IPS-15b (cell line): ENCODE results near the gene SPOCK1.

ENCODE experiments used
- H3K27me3 ChIP-seq: one replicate; pipeline ENCODE4 v1.6.1; 2013; ENCODE audit warnings: low read length; ENCODE audit not compliant: control insufficient read depth, insufficient read depth
- H3K36me3 ChIP-seq: one replicate; pipeline ENCODE4 v1.6.1; 2013; ENCODE audit warnings: low read length; ENCODE audit not compliant: control insufficient read depth, insufficient read depth
- H3K4me1 ChIP-seq: one replicate; pipeline ENCODE4 v1.6.1; 2013; ENCODE audit warnings: mild to moderate bottlenecking, low read length; ENCODE audit not compliant: control insufficient read depth, insufficient read depth
- H3K4me3 ChIP-seq: one replicate; pipeline ENCODE4 v1.5.1; 2013; ENCODE audit warnings: low read depth, low read length
- H3K9ac ChIP-seq: one replicate; pipeline ENCODE4 v1.6.1; 2013; ENCODE audit warnings: low read depth, mild to moderate bottlenecking, low read length
- H3K9me3 ChIP-seq: one replicate; pipeline ENCODE4 v1.6.1; 2013; ENCODE audit warnings: mild to moderate bottlenecking, low read length; ENCODE audit not compliant: control insufficient read depth, insufficient read depth

SPOCK1 gene

DNA sequence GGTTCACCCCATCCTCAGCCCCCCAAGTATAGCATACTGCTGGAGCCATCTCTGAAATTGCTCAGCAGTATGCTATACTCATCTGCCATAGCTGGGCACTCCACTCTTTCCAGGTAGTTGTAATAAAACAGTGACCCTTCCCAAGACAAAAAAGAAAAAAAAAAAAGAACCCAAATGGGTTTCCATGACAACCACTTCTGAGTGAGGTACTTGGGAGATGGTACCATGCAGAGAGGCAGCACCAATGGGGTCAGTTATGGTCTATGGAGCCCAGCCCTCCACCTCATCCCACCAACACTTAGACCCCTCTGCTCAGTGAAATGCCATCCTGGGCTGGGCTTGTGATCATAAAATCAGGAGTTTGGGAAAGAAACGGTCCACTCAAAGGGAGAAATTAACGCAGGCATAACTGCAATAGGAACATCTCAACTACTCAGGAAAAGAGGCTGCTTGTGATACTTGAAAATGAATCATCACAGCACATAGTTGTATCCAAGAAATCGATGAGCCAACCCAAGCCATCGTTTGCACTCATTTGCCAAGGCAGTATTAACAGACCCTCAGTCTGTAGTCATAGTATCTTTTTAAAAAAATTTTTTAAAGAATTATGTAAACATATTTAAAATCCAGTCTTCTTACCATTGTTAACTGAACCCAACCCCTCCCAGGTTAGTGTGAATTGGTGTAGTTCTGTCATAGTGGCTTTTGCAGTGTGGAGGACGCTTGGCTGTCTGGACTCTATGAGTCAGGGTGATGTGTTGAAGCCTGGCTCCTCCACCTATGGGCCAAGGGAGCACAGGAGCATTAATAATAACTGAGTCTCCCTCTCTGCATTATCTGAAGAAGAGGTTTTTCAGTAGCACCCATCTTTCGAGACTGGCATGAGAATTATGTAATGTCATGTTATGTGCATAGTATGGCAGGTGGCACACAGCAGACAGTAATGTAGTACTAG lies 402.7 kb downstream of the SPOCK1 start:
- no peak overlapping the region for H3K4me3 ChIP-seq
- H3K9ac ChIP-seq = no peak overlapping the region
- H3K36me3 ChIP-seq = no peaks in the 10 kb centered on the region
- H3K27me3 ChIP-seq = no peaks in the 10 kb centered on the region
- H3K4me1 ChIP-seq = peaks cover 5% of the 10 kb centered on the region
- H3K9me3 ChIP-seq = no peaks in the 10 kb centered on the region

GRCh38 chr5:137095597-137095996 lies 403.5 kb downstream of the SPOCK1 start:
- Histone ChIP-seq H3K27me3 (no peaks in the 10 kb centered on the region), H3K4me1 (peaks cover 12% of the 10 kb centered on the region), H3K36me3 (no peaks in the 10 kb centered on the region), H3K4me3 (no peak overlapping the region), H3K9me3 (no peaks in the 10 kb centered on the region), H3K9ac (no peak overlapping the region)

DNA sequence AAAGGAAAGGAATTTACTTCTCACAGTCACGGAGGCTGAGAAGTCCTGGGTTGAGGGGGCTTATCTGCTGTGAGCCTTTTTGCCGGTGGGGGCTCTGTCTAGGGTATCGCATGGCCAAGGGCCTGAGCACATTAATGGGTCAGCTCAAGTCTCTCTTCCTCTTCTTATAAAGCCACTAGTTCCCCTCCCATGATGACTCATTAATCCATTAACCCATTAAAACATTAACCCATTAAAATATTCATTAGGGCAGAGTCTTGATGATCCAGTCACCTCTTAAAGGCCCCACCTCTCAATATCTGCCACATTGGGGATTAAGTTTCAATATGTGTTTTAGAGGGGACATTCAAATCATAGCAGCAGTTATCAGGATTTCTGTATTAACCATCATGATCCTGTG lies 406.3 kb downstream of the SPOCK1 start:
- H3K4me1 ChIP-seq = peaks cover 18% of the 10 kb centered on the region
- no peaks in the 10 kb centered on the region for H3K36me3 ChIP-seq
- no peaks in the 10 kb centered on the region for H3K9me3 ChIP-seq
- H3K27me3 ChIP-seq = no peaks in the 10 kb centered on the region
- no peak overlapping the region for H3K9ac ChIP-seq
- no peak overlapping the region for H3K4me3 ChIP-seq

DNA sequence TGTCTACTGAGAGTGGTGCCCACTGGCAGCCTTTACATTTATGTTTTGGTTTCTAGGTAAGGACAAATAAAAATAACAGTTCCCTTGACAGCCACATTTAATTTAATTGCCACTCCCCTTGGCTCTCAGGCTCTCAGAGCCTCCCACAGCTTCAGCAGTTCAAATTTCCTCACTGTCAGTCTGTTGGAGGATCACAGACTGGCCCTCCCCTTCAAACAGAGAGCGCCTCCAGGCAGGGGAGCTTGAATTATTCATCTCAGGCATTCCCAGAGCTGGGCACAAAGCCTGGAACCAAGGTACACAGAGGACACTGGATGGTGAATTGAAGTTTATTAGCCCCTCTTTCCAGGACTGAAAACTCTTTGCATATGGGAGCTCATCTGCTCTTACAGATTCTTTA lies 407.7 kb downstream of the SPOCK1 start:
- Histone ChIP-seq H3K4me3 (no peak overlapping the region), H3K9me3 (no peaks in the 10 kb centered on the region), H3K4me1 (peaks cover 18% of the 10 kb centered on the region), H3K9ac (no peak overlapping the region), H3K36me3 (no peaks in the 10 kb centered on the region), H3K27me3 (no peaks in the 10 kb centered on the region)

GRCh38 chr5:137090721-137091120 lies 408.4 kb downstream of the SPOCK1 start:
- Histone ChIP-seq H3K36me3 (no peaks in the 10 kb centered on the region), H3K9ac (no peak overlapping the region), H3K4me1 (peaks cover 18% of the 10 kb centered on the region), H3K9me3 (no peaks in the 10 kb centered on the region), H3K27me3 (no peaks in the 10 kb centered on the region), H3K4me3 (no peak overlapping the region)

DNA sequence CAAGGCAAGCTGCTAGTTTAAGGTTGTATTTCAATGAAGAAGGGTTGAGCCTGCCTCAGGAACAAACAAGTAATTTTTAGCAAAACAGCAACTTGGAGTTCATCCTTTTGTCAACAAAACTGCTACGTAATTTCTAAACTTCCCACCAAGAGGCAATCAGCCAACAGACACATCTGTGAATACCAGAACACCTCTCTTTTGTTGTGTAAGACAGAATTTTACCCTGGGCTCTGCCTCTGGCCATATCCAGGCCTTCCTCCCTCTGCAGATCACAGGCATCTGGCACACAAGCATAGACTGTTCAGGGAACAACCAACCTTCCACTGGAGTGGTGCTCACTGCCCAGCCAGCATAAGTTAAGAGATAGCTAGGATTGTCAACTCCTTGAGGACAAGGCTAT lies 409.0 kb downstream of the SPOCK1 start:
- Histone ChIP-seq H3K4me3 (no peak overlapping the region), H3K27me3 (no peaks in the 10 kb centered on the region), H3K36me3 (no peaks in the 10 kb centered on the region), H3K9me3 (no peaks in the 10 kb centered on the region), H3K9ac (no peak overlapping the region), H3K4me1 (peaks cover 18% of the 10 kb centered on the region)

DNA sequence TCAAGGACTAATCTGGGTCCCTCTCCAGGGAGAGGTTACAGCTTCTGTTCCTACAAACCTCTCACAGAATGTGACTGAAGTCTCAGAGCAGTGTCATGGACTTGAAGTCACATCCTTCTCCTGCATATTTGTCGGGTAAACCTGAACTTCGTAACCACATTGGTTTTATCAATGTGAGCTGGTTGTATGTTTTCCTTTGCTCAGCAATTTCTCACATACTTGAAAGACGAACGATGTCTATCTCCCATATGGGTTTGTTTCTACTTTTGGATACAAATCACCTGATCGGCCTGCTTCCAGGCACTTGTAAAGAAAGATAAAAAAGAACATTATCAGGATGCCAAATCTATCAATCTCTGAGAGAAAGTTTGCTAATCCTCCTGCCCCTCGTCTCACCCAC lies 411.0 kb downstream of the SPOCK1 start:
- H3K9me3 ChIP-seq = no peaks in the 10 kb centered on the region
- no peaks in the 10 kb centered on the region for H3K36me3 ChIP-seq
- no peak overlapping the region for H3K9ac ChIP-seq
- H3K4me3 ChIP-seq = no peak overlapping the region
- no peaks in the 10 kb centered on the region for H3K27me3 ChIP-seq
- H3K4me1 ChIP-seq = peaks cover 18% of the 10 kb centered on the region

- no peaks in the 10 kb centered on the region for H3K36me3 ChIP-seq
- H3K9me3 ChIP-seq = no peaks in the 10 kb centered on the region
- H3K27me3 ChIP-seq = no peaks in the 10 kb centered on the region
- peaks cover 12% of the 10 kb centered on the region for H3K4me1 ChIP-seq
- H3K9ac ChIP-seq = no peak overlapping the region
- no peak overlapping the region for H3K4me3 ChIP-seq
These were observed 412.8 kb downstream of the SPOCK1 start for GRCh38 chr5:137086342-137086741.

GRCh38 chr5:137085206-137085605 lies 413.9 kb downstream of the SPOCK1 start:
- no peaks in the 10 kb centered on the region for H3K27me3 ChIP-seq
- no peaks in the 10 kb centered on the region for H3K36me3 ChIP-seq
- H3K9ac ChIP-seq = no peak overlapping the region
- H3K4me3 ChIP-seq = no peak overlapping the region
- H3K9me3 ChIP-seq = no peaks in the 10 kb centered on the region
- H3K4me1 ChIP-seq = peaks cover 2% of the 10 kb centered on the region

GRCh38 chr5:137084016-137084415 lies 415.1 kb downstream of the SPOCK1 start:
- H3K36me3 ChIP-seq = no peaks in the 10 kb centered on the region
- H3K4me3 ChIP-seq = no peak overlapping the region
- H3K4me1 ChIP-seq = no peaks in the 10 kb centered on the region
- H3K9ac ChIP-seq = no peak overlapping the region
- no peaks in the 10 kb centered on the region for H3K9me3 ChIP-seq
- no peaks in the 10 kb centered on the region for H3K27me3 ChIP-seq

- no peaks in the 10 kb centered on the region for H3K36me3 ChIP-seq
- H3K9ac ChIP-seq = no peak overlapping the region
- no peaks in the 10 kb centered on the region for H3K4me1 ChIP-seq
- H3K27me3 ChIP-seq = no peaks in the 10 kb centered on the region
- H3K4me3 ChIP-seq = no peak overlapping the region
- H3K9me3 ChIP-seq = no peaks in the 10 kb centered on the region
These were observed 416.2 kb downstream of the SPOCK1 start for GRCh38 chr5:137082951-137083350.

DNA sequence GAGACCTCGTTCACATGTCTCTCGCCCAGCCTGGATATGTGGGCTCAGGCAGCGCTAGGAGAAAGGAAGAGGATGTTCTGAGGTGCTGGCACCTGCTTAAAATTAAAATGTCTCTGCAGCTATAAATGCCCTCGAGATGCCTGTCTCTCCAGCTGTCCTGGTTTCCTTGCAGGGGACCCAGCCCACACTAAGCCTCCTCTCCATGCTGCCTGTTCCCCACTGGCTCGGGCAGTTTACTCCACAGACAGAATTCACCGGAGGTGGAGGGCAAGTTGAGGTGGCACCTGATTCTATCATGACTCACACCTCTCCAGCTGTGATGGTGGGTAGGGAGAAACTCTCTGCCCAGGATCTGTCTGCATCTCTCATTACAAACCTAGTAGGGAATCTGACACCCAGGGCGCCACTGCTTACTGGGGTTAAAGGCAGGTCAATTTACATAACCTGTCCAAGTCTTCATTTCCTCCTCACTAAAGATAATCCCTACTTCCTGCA lies 420.9 kb downstream of the SPOCK1 start:
- Histone ChIP-seq H3K9ac (no peak overlapping the region), H3K9me3 (no peaks in the 10 kb centered on the region), H3K4me3 (no peak overlapping the region), H3K4me1 (no peaks in the 10 kb centered on the region), H3K27me3 (no peaks in the 10 kb centered on the region), H3K36me3 (no peaks in the 10 kb centered on the region)
